Stimulated activated CD4-positive, alpha-beta T cell treated with anti-CD3 and anti-CD28 coated beads, TNF-alpha, amount 100 ng/mL, for 4 hours (primary cell): ENCODE measurements around the gene COL18A1.

Experiments used
- DNase-seq, 3 experiments: peaks; one replicate each; pipeline ENCODE4 v3.0.0-alpha.2; 2020; ENCODE audit warnings: low read depth in 3 of 3

COL18A1 gene

DNA sequence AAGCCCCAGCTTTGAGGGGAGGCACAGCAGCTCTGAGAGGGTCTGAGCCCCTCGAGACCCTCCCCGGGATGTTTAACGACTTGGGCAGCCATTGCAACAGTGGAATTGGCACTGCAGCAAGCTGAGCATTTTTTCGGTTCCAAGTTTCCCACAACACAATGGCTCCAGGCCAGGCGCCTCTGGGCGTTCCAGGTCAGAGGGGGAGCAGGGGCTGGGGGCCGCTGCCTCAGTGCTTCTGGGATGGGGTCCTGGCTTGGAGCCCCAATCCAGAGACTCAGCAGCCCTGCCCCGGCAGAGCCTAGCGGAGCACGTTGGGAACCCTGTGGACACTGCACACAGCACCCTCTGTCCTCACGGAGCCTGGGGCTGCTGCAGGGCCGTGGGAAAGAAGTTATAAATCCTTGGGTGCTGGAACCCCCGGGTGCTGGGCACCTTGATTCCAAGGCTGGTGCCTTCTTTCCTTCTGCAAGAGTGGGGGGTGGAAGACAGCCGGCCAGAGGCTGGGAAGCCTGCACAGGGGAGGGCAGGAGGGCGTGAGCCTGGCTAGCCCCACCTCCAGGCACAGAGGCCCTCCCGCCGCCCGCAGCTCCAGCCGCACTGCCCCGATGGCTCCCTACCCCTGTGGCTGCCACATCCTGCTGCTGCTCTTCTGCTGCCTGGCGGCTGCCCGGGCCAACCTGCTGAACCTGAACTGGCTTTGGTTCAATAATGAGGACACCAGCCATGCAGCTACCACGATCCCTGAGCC is 50.1 kb downstream of the COL18A1 start:
- DNase-seq: no peak

DNA sequence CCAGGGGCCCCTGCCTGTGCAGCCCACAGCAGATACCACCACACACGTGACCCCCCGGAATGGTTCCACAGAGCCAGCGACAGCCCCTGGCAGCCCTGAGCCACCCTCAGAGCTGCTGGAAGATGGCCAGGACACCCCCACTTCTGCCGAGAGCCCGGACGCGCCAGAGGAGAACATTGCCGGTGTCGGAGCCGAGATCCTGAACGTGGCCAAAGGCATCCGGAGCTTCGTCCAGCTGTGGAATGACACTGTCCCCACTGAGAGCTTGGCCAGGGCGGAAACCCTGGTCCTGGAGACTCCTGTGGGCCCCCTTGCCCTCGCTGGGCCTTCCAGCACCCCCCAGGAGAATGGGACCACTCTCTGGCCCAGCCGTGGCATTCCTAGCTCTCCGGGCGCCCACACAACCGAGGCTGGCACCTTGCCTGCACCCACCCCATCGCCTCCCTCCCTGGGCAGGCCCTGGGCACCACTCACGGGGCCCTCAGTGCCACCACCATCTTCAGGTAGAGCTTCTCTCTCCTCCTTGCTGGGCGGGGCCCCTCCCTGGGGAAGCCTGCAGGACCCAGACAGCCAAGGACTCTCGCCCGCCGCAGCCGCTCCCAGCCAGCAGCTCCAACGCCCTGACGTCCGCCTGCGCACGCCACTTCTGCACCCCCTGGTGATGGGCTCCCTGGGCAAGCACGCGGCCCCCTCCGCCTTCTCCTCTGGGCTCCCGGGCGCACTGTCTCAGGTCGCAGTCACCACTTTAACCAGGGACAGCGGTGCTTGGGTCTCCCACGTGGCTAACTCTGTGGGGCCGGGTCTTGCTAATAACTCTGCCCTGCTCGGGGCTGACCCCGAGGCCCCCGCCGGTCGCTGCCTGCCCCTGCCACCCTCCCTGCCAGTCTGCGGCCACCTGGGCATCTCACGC is 51.0 kb downstream of the COL18A1 start:
- no peak for DNase-seq

- DNase-seq: no peak
Observed at GRCh38 chr21:45456584-45457160, 51.7 kb downstream of the COL18A1 start.

- DNase-seq: no peak
Observed at GRCh38 chr21:45457161-45457831, 52.3 kb downstream of the COL18A1 start.

DNA sequence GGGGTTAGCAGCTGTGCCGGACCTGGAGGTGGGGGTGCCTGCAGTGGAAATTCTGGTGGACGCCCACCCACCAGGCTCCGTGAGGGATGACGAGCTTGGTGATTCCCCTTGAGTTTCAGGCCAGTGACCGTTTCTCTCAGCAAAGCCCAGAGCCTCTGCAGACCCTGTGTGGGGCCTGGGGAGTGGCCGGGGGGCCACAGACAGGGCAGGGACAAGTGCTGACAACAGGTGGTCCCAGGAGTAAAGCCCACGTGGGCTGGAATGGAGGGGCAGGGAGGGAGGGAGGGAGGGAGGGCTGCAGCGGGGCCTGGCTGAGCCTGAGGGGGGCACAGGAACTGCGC is 52.8 kb downstream of the COL18A1 start:
- DNase-seq: no peak

- no peak for DNase-seq
Observed at GRCh38 chr21:45458281-45459170, 53.6 kb downstream of the COL18A1 start.

DNA sequence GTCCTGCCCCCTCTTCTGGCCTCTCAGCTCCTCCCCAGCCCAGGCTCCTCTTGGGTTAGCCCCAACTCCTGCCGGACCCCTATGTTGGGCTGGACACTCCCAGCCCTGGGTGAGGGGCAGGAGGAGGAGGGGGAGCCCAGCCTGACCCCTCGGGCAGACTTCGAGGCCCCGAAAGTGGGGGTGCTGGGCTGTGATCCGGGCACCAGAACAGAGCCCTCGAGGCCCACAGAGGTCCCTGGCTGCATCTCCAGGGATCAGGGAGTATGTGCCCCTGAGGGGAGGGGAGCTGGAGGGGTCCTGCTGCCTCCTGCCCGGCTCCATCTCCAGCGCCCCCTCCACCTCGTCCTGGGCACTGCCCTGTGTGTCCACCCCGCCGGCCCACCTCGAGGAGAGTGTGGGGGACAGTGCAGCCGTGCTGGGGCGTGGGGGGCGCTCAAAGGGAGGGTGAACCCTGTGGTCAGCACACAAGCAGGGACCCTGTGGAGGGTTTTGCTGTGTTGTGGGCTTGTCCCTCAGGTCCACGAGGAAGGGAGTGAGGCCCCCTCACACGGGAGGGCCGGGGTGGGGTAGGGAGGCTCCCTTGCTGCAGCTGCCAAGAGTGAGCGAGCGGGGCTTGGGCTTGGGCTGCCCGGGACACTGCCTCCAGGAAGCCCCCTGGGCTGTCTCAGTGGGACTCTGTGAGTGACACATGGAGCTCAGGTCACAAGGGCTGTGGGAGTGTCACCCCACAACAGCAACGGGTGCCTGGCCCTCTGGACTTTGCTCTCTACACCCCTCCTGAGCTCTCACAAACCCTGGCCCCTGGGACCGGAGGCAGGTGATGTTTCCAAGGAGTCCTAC is 54.4 kb downstream of the COL18A1 start:
- DNase-seq: no peak

DNA sequence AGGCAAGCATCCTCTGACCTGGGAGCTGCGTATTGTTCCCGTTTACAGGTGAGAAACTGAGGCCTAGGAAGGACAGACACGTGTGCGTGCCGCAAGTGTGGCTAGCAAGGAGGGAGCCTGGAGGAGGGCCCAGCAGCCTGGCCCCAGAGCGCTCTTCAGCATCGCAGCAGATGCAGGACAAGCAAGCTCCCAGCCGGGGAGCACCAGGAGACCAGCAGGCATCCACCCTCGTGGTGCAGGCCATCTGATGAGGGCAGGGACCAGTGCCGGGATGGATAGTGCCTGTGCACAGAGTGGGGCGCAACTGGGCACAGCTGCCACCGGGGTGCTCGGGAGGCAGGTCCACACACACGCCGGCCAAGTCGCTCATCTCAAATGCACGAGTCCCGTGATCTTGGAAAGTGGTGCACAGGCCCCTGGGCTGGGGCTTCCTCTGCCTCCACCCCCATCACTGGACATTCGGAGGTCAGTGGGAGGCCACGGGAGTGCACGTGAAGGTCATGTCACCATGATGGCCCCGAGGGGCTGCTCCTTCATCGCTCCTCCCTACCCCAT is 55.1 kb downstream of the COL18A1 start:
- DNase-seq: no peak

DNA sequence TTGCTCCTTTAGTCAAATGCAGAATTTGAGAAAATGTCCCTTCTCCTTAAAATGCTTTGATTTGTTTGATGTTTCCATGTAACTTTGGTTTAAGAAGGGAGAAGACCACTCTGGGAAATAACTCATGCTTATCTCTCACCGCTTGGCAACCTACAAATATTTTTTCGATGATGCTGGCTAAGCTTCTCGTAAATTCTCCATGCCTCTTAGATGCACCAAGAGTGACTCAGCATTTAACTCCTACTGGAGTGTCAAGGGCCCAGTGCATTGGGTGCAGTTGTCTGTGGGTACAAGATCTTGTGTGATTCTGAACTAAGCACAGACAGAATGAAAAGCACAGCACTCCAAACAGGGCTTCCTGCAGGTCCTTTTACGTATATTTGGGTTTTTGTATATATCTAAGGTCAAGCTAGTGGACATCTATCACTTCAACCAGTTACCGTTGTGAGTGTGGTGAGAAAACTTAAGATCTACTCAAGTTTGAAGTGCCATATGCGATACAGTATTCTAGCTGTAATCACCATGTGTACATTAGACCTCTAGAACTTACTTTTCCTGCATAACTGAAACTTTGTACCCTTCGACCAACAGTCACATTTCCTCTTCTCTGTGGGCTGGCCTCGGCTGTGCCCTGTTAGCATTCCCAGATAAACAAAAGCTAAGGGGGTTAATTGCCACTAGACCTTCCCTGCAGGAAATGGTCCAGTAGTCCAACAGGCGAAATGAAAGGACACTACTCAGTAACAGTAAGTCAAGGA is 55.8 kb downstream of the COL18A1 start:
- no peak for DNase-seq

- DNase-seq: no peak
Observed at GRCh38 chr21:45461369-45461750, 56.4 kb downstream of the COL18A1 start.

DNA sequence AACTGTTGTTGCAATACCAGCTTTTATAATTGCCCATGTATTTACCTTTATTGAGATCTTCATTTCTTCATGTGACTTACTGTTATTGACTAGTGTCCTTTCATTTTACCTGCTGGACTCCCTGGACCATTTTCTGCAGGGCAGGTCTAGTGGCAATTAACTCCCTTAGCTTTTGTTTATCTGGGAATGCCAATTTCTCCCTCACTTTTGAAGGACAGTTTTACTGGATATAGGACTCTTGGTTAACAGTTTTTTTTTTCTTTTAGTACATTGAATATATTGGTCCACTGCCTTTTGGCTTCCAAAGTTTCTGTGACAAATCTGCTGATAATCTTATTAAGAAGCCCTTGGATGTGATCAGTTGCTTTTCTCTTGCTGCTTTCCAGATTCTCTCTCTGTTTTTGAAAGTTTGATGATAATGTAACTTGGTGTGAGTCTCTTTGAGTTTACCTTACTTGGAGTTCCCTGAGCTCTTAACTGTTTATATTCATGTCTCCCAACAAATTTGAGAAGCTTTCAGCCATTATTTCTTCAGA is 56.9 kb downstream of the COL18A1 start:
- no peak for DNase-seq

DNA sequence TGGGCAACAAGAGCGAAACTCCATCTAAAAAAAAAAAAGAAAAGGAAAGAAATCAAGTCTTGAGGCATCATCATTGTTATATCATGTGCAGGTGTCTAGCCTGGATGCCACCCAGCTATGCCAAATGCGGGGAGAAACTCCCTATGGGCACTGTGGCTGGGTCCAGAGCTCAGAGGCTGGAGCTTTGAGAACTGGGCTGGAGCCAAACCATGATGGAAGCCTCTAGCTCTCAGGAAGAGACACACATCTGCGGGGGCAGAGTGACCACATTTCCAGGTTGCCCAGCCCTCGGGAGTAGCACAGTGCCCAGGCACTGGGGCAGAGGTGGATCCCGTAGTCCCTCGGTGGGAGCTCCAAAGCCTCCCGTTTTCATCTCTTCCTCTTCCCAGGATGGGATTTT is 58.9 kb downstream of the COL18A1 start:
- no peak for DNase-seq

- DNase-seq: no peak
Observed at GRCh38 chr21:45464309-45464708, 59.3 kb downstream of the COL18A1 start.

GRCh38 chr21:45465105-45465504 is 60.1 kb downstream of the COL18A1 start:
- no peak for DNase-seq

GRCh38 chr21:45465611-45466329 is 60.8 kb downstream of the COL18A1 start:
- DNase-seq: no peak

DNA sequence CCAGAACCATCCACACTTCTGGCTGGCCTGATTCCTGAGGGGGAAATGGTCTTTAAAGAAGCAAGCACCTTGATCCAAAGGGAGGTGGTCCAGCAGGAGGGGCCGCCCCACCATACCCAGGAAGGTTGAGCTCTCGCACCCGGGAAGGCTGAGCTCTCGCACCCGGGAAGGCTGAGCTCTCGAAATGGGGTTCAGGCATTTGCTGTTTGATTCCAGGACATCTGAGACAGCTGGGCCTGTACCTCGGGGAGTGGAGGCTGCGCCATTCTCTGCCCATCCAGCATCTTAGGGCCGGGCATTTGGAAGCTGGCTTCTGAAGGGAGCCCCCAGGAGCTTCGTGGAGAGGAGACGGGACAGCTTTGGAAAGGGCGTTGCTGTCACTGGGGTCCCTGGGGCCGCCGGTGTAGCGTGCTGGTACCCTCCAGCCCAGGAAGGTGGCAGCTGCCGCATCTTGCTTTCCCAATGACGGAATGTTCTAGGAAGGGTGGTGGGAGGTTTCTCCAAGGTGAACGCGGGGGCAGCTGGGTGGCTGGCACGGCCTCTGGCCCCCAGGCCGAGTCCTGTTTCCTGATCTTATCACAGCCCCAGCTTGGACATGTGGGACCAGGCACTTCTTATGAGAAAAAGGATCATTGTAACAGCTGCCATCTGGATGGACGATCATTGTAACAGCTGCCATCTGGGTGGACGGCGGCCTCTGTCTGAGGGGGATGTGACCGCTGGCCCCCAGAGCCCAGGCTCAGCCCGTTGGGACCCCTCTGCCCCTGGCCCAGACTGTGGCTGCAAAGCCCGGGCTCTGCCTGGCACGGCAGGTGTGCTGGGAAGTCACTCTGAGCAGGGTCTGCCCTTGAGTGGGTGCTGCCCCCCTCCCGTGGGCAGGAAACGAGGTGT is 61.6 kb downstream of the COL18A1 start:
- no peak for DNase-seq

- DNase-seq: no peak
Observed at GRCh38 chr21:45467221-45467779, 62.3 kb downstream of the COL18A1 start.
